HL-60 (cell line): ENCODE data around the gene OTOA.
A peak's percentile ranks its signal among the peaks of the same experiment; 100 is the strongest.

Experiments
- DNase-seq, 2 experiments: peaks; one replicate each; pipeline ENCODE4 v3.0.0-alpha.2; 2010 to 2020; ENCODE audit warnings: low read depth in 1 of 2, low spot score in 1 of 2
- H3K27ac ChIP-seq: fragments of 250-450 bp; sonication (Bioruptor Pico); replicated peaks from 2 replicates; pipeline ENCODE4 v1.5.1; 2020; ENCODE audit warnings: mild to moderate bottlenecking, moderate library complexity
- H3K27me3 ChIP-seq: fragments of 250-450 bp; sonication (Bioruptor Pico); 2 replicates; pipeline ENCODE4 v1.5.1; 2021; ENCODE audit warnings: mild to moderate bottlenecking, moderate library complexity; ENCODE audit not compliant: insufficient read depth, poor library complexity, severe bottlenecking
- H3K4me3 ChIP-seq: replicated peaks from 2 replicates; pipeline ENCODE4 v1.5.1; 2011; ENCODE audit warnings: mild to moderate bottlenecking, control low read depth, low read length; ENCODE audit not compliant: insufficient read depth
- CTCF ChIP-seq: IDR thresholded peaks from one replicate; pipeline ENCODE4 v1.5.1; 2011; ENCODE audit warnings: low read length, control low read depth, inconsistent platforms; ENCODE audit not compliant: insufficient read depth
- GABPA ChIP-seq: IDR thresholded peaks from 2 replicates; pipeline ENCODE4 v1.6.1; 2012; ENCODE audit warnings: low read depth
- POLR2AphosphoS5 ChIP-seq: IDR thresholded peaks from 2 replicates; pipeline ENCODE4 v1.6.1; 2012; ENCODE audit warnings: low read depth
- REST ChIP-seq: IDR thresholded peaks from 2 replicates; pipeline ENCODE4 v1.6.1; 2012; ENCODE audit warnings: low read depth; ENCODE audit not compliant: insufficient replicate concordance
- SPI1 ChIP-seq: IDR thresholded peaks from 2 replicates; pipeline ENCODE4 v1.6.1; 2012; ENCODE audit warnings: low read depth, mild to moderate bottlenecking, borderline replicate concordance

The OTOA gene

GRCh38 chr16:21644674-21645073 lies 19.1 kb upstream of the OTOA start:
- Histone ChIP-seq H3K27ac (no peak overlapping the region), H3K27me3 (no peaks in the 10 kb centered on the region), H3K4me3 (peak overlapping the region; percentile 27)
- TF ChIP-seq GABPA, result no peak
- TF ChIP-seq SPI1, result no peak
- TF ChIP-seq REST, result no peak
- no peak for TF ChIP-seq CTCF
- no peak for TF ChIP-seq POLR2AphosphoS5
- no peak for DNase-seq

GRCh38 chr16:21645261-21645721 lies 18.5 kb upstream of the OTOA start:
- DNase-seq, result no peak

GRCh38 chr16:21646091-21646490 lies 17.7 kb upstream of the OTOA start:
- Histone ChIP-seq H3K27ac (no peak overlapping the region), H3K4me3 (no peak overlapping the region)

More at GRCh38 chr16:21645261-21645721, 18.5 kb upstream of the OTOA start:
- Histone ChIP-seq H3K27ac (peak overlapping the region; percentile 44), H3K4me3 (peak overlapping the region; percentile 27), H3K27me3 (no peaks in the 10 kb centered on the region)
- no peak for TF ChIP-seq REST
- peak; percentile 16; the same call in 1 of the 2 replicates for TF ChIP-seq SPI1

More at GRCh38 chr16:21646091-21646490, 17.7 kb upstream of the OTOA start:
- no peak for DNase-seq
- no peaks in the 10 kb centered on the region for H3K27me3 ChIP-seq
- TF ChIP-seq CTCF, result no peak
- no peak for TF ChIP-seq GABPA
- no peak for TF ChIP-seq REST
- TF ChIP-seq POLR2AphosphoS5, result no peak
- no peak for TF ChIP-seq SPI1
